ENCODE measurements around the gene ORC3.

The ORC3 gene

DNA sequence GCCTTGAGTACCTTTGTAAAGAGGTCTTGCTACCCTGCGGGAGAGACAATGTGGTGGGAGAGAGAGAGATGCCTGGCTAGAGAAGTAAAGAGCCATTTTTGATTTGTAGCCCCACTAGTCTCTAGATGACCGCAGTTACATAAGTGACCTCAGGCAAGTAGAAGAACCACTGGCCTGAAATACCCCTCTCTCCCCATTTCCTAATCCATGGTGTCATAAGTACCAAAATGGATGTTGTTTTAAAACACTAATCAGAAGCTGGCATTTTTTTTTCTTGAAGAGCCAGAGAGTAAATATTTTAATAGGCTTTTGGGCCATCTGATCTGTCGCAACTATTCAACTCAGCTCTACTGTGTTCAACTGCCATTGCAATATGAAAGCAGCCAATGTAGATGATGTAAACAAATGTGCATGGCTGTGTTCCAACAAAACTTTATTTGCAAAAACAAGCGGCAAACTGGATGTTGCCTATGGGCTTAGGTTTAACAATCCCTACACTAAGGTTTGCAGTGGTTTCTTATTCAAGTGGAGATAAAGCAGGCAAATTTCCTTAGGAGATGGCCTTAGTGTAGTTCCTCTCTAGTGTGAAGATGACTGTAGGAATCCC is 36.7 kb upstream of the ORC3 start:
- TF ChIP-seq, protein P1, sequence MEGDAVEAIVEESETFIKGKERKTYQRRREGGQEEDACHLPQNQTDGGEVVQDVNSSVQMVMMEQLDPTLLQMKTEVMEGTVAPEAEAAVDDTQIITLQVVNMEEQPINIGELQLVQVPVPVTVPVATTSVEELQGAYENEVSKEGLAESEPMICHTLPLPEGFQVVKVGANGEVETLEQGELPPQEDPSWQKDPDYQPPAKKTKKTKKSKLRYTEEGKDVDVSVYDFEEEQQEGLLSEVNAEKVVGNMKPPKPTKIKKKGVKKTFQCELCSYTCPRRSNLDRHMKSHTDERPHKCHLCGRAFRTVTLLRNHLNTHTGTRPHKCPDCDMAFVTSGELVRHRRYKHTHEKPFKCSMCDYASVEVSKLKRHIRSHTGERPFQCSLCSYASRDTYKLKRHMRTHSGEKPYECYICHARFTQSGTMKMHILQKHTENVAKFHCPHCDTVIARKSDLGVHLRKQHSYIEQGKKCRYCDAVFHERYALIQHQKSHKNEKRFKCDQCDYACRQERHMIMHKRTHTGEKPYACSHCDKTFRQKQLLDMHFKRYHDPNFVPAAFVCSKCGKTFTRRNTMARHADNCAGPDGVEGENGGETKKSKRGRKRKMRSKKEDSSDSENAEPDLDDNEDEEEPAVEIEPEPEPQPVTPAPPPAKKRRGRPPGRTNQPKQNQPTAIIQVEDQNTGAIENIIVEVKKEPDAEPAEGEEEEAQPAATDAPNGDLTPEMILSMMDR (IDR thresholded peaks at IDR 0.05) = no peak
- TF ChIP-seq ZFX (IDR thresholded peaks at IDR 0.05; ENCODE audit: borderline replicate concordance) = no peak
- H3K27ac ChIP-seq = no peak overlapping the region

DNA sequence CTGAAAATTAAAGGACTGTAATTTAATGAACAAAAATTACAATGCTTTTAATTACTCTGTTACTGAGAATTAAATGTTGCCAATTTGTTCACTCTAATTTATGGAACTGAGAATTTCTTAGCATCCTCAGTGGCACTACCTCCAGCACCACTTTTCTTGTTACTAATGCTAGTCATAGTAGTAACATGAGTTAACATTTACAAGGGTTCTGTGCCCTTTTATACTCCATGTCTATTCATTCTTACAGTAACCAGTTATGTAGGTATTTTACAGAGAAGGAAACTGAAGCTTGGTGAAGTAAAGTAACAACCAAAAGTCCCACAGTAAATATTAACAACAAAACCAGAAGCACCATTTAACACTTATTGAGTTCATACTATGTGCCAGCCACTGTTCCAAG is 34.4 kb upstream of the ORC3 start:
- no peak overlapping the region for H3K27ac ChIP-seq
- TF ChIP-seq ZFX (IDR thresholded peaks at IDR 0.05; ENCODE audit: borderline replicate concordance) = no peak
- TF ChIP-seq, protein P1 (IDR thresholded peaks at IDR 0.05) = no peak

DNA sequence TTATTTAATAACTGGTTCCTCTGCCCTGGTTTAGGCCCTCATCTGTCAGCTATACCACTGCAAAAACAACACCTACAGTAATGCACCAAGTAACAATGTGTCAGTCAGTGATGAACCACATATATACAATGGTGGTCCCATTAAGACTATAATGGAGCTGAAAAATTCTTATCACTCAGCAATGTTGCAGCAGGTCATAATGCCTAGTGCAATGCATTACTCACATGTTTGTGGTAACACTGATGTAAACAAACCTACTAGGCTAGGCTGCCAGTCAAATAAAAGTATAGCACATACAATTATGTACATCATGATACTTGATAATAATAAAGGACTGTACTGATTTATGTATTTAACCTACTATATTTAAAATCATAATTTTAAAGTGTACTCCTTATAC is 31.5 kb upstream of the ORC3 start:
- H3K27ac ChIP-seq = no peak overlapping the region
- TF ChIP-seq, protein P1 (IDR thresholded peaks at IDR 0.05) = no peak
- no peak for TF ChIP-seq ZFX (IDR thresholded peaks at IDR 0.05; ENCODE audit: borderline replicate concordance)

DNA sequence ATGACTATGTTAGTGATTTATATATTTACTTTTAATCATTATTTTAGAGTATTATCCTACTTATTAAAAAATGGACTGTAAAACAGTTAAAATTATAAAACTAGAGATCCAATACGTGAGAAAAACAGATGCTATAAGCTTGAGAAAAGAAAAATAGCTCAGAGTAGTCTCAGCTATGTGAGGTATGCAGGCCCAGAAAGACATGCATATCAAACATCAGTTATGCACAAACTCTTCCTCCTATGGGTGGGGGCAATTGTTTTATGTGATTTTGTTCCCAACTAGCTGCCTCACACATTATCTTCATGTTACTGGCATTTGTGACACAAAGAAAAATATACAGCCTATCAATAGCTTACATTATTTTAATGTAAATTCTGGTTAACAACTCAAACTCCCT is 28.9 kb upstream of the ORC3 start:
- no peak for TF ChIP-seq ZFX (IDR thresholded peaks at IDR 0.05; ENCODE audit: borderline replicate concordance)
- TF ChIP-seq, protein P1 (IDR thresholded peaks at IDR 0.05) = no peak
- no peak overlapping the region for H3K27ac ChIP-seq

DNA sequence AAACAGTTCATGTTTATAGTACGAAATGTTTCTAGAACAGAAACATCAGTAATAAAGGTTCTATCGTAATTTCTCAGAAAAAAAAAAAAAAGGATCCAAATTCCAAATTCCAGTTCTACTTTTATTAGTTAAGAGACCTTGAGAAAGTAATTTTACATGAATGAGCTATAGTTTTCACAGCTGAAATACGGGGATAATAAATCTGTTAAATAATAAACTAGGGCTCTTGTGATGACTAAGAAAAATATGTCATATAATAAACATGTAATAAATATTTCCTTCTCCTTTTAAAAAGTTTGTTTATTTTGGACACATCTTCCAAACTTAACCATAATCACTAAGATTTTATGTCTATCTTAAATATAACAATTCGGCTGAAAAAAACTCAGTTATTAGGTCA is 17.9 kb upstream of the ORC3 start:
- no peak overlapping the region for H3K27ac ChIP-seq
- TF ChIP-seq ZFX (IDR thresholded peaks at IDR 0.05; ENCODE audit: borderline replicate concordance) = no peak
- TF ChIP-seq, protein P1 (IDR thresholded peaks at IDR 0.05) = no peak

DNA sequence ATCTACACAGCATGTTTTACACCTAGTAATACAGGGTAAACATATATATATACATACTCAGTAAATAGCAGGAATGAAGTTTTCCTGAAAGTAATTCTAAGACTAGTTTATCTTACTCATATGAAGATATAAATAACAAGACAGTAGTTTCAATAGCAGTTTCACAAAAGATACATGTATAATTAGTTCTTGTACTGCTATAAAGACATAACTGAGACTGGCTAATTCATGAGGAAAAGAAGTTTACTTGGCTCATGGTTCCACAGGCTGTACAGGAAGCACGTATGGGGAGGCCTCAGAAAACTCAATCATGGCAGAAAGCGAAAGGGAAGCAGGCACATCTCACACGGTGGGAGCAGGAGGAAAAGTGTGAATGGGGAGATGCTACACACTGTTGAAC is 17.1 kb upstream of the ORC3 start:
- H3K27ac ChIP-seq = no peak overlapping the region
- TF ChIP-seq, protein P1 (IDR thresholded peaks at IDR 0.05) = no peak
- no peak for TF ChIP-seq ZFX (IDR thresholded peaks at IDR 0.05; ENCODE audit: borderline replicate concordance)

DNA sequence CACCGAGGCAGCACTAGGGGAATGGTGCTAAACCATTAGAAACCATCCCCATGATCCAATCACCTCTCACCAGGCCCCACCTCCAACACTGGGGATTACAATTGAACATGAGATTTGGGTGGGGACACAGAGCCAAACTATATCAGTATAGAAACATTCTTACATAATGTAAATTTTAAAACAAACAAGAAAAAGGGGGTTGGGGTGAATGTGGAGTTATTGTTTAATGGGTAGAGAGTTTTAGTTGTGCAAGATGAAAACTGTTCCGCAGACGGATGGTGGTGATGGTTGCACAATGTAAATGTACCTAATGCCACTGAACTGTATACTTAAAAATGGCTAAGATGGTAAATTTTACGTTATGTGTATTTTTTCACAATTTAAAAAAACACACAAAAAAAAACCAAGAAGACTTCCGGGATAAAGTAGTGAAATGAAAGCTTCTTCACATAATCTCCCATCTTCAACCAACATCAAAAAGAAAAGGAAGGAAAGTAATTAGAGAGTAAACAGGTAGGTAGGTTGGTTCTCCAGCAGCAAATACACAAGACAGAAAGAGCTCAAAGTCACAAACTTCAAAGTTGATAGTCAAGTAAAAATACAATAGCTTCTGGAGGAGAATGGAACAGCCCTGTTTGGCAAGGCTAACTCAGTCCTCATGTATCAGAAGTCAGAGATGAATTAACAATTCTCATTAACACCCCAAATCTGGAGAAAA is 16.5 kb upstream of the ORC3 start:
- no peak overlapping the region for H3K27ac ChIP-seq
- TF ChIP-seq ZFX (IDR thresholded peaks at IDR 0.05; ENCODE audit: borderline replicate concordance) = no peak
- TF ChIP-seq, protein P1 (IDR thresholded peaks at IDR 0.05) = no peak

All from 22Rv1 (cell line).